HL-60/S4 (cell line): ENCODE results near the gene PRKCH.

Experiments used
- in situ Hi-C: fragments of 300-500 bp; cut with MboI; formaldehyde crosslinking; loops from 2 replicates; pipeline ENCODE4 v1.14.3; 2022; ENCODE audit warnings: low sequenced_read_pairs

PRKCH gene

DNA sequence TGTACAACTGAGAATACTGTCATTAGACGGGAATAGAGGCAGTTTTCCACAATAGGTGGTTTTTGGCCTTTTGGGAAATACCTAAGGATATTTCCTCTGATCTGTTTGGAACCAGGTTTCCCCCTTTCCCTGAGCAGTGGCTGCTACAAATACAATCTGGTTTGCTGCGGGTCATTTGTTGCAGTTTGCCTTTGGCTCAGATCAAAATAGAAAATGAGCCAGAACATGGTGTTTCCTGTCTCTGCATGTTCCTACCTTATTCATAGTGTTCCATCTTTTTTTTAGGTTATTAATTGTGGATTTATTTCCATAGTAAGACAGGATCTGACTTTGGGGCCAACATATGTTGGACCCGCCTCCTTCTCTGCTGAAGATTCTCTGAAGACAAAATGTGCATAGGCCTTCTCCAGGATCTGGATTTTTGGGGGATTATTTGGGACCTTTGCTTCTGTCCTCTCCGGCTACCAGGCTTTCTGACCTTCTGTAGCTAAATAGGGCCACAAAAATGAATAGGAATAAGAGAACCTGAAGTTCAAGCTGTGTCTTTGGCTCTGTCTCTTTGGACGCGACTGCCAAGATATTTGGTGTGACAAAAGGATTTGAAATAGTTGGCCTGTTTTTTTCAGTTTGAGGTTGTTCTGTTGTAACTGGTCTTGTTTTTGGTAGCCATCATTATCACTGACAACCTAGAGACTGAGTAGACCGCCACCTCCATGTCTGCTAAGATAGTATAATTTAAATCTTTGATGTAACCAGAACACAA lies 146.9 kb downstream of the PRKCH start:
- in situ Hi-C loops, result loop anchor here (25.0 kb wide), 1 partner anchor 644 kb away; no protein-coding TSS in a partner anchor

GRCh38 chr14:61469781-61470180 lies 148.4 kb downstream of the PRKCH start:
- in situ Hi-C loops, result loop anchor here (25.0 kb wide), 1 partner anchor 643 kb away; no protein-coding TSS in a partner anchor

DNA sequence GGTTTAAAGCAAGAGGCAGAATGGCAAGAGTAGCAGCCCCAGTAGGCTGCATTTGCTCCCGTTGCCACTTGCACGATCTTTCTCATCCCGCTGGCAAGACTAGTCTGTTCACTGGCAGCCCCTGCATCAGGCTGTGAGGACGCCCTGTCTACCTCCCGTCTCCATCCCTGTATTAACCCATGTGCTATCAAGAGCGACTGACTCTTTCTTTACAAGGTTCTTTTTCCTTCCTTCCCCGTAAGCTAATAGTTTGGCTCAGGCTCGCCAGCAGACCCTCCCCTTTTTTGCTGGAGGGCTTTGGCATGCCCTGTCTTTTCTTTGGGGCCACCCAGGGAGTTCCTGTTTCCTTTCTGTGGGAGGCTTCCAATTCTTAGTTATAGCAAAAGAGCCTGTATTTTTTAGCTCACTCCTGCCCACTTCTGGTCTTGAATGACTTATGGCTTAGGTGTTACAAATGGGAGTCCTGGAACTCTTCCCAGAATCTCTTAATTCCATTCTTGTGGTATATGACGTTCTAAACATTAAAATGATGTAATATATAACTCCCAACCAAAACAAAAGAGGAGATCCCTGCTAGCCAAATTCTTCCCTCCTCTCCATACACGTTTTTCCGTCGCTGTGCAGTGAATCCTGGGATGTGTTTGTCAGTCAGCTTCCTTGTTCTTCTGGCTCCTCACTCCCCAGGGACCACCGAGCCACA lies 149.0 kb downstream of the PRKCH start:
- in situ Hi-C loops, result loop anchor here (25.0 kb wide), 1 partner anchor 642 kb away; no protein-coding TSS in a partner anchor

- in situ Hi-C loops, result loop anchor here (25.0 kb wide), 1 partner anchor 641 kb away; no protein-coding TSS in a partner anchor
Observed at GRCh38 chr14:61470961-61471293, 149.5 kb downstream of the PRKCH start.

- in situ Hi-C loops, result loop anchor here (25.0 kb wide), 1 partner anchor 641 kb away; no protein-coding TSS in a partner anchor
Observed at GRCh38 chr14:61471297-61472005, 150.1 kb downstream of the PRKCH start.

DNA sequence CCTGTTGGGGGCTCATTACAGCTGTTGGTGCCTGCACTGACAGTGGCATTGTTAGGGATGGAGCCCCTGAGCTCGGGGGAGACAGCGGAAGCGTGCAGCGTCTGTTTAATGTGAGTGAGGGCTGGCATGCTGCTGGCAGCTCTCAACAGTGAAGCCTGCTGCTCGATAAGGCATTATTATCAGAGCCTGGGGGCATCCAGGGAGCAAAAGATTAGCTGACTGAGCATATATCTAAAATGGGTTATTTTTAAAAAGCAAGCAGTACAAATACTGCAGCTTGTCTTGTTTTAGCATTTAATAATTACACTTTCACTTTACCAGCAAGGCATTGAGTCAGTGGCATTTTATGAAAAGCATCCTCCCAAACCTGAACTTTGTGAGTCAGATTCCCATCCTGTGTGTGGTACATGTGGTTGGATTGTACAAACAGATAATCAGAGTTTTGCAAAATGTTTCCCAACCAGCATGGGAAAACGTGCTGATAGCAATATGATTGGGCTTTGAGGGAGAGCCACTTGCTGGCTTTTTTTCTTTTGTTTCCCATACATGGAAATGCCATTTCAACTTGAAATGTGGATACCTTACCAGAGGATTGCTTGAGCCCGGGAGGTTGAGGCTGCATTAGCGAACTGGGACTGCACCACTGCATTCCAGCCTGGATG lies 150.8 kb downstream of the PRKCH start:
- in situ Hi-C loops, result loop anchor here (25.0 kb wide), 1 partner anchor 640 kb away; no protein-coding TSS in a partner anchor

DNA sequence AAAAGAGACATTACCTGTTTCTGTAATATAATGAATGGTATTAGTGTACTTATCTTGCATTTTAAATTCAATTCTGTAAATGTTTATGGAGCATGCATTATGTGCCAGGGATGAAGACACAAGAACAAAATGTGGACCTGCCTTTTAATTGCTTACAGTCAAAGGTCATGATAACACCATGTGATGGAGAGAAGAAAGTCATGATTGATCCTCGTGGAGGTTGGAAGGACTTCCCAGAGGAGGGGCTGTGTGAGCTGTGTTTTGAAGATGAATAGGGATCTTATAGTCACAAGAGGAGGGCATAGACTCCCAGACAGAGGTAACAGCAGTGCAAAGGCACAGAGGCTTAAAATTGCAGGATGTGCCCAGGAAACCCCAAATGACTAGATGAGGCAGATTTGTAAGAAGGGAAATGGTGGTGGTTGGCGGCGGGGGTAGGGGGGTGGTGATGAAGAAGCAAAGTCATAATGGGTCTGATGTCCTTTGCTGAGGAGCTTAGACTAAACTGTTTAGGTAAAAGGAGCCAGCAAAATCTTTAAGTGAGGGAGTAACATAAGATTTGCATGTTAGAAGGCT lies 151.5 kb downstream of the PRKCH start:
- in situ Hi-C loops, result loop anchor here (25.0 kb wide), 1 partner anchor 639 kb away; no protein-coding TSS in a partner anchor

GRCh38 chr14:61474015-61474414 lies 152.6 kb downstream of the PRKCH start:
- in situ Hi-C loops, result loop anchor here (25.0 kb wide), 1 partner anchor 638 kb away; no protein-coding TSS in a partner anchor

DNA sequence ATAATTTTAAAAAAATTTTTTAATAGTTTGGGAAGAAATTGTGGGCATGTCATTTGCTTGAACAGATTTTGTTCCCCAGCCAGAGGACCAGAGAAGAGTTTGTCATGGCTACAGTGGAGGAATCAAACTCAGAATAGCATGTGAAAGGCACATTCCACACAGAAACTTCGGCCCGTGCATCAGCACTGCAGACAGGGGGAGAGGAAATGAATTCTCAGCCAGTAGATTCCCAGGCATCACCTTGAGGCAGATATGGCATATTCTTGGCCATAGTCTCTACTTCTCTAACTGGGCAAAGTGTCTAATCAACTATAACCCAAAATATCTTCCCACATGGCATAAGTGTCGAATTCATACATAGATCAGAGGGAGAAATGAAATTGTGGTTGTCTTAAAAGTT lies 153.3 kb downstream of the PRKCH start:
- in situ Hi-C loops, result loop anchor here (25.0 kb wide), 1 partner anchor 638 kb away; no protein-coding TSS in a partner anchor

DNA sequence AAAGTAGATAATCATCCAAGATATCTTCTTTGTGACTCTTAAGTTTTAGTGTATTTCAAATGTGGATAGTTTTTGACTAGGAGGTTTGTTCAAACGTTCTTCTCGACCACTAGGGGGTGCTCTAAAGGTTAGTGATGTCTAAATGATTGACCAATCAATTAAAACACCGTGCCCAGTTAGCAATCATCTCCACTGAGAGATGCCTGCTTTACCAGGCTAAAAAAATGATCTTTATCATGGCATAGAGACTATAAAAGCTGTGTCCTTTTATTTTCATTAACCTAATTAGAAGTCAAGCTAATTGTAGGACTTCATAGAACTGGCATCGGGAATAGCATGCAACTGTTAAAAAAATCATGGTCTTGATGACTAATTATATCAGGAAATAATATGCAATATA lies 153.9 kb downstream of the PRKCH start:
- in situ Hi-C loops, result no loop called here

DNA sequence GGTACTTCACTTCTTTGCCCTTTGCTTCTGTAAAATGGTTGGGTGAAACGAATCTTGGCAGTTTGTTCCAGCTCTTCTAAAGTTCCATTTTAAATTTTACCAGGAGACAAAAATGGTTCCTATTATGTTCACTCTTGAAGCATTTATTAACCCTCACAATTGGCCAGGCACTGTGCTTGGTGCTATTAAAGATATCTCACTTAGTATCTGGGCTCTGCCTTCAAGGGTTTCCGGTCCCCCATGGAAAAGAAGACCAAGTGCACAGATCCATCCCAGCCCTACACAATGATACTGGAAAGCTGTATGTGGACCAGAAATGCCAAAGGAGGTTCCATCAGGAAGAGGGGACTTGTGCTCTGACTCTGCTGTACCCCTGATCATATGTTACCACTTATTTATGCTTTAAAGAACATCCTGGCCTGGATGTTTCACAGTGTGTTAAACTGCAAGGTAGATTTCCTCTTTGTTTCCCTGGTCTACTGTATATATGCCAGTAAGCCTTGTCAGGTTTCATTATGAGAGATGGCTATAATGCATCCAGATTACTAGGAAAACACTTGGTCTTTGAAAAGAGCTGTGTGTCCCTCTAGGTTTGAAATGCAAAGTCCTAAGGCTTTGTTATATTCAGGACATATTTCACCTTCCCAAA lies 154.8 kb downstream of the PRKCH start:
- in situ Hi-C loops, result no loop called here

DNA sequence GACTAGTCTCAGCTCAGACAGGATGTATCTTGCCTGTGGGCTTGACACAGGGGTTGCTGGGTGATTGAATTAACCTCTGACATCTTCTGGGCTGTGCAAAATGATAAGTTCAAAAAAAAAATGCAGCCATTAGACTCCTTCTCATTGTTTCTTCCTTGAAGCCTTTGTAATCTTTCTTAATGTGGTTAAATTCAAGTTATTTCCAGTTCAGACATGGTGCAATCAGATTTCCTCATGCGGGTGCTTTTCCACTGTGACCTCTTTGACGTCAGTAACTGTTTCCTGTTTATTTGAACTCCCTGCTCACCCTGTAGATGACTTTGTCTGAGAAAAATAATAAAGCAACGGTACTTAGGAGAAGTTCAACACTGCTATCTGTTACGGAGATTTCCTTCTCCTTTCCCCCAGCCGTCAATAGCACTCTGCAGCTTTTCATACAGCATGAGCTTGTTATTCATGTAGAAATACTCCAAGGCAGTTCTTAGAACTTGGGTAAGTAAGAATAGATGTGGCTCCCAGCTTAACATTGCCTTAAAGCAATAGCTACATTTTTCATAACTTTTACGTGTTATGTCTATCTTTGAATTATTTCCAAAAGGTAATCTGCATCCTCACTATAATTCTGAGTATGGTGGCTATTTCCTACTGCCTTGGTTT lies 155.5 kb downstream of the PRKCH start:
- in situ Hi-C loops, result no loop called here

DNA sequence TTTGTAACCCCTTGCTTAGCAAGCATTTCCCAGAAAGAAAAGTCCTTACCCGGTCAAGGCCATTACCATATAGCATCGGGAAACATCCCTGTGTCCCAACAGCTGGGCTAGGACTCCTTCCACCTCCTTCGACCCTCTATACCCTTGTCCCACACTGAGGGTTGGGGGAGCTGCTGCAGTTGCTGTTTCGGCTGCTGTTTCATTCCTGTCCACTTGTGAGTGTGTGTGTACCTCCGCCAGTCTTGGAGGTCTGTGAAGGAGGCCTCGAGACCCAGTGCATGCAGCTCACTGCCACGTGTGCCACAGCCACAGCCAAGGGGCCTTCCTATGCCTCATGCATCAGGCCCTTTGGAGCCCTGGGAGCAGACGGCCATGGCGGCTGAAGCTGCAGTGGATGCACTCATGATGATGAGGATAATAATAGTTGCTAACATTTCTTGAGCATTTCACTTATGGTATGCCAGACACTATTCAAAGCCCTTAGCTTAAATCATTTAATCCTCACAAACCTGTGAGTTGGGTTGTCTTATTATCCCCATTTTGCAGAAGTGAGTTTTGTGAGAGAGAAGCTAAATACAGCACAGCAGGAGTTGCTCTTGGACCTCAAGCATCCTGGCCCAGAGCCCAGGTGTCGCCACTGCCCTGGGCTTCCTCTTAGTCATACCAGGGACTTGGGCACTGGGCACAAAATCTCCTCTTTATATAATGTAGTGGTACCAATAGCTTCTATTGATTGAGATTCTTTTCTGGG lies 156.5 kb downstream of the PRKCH start:
- in situ Hi-C loops, result no loop called here

DNA sequence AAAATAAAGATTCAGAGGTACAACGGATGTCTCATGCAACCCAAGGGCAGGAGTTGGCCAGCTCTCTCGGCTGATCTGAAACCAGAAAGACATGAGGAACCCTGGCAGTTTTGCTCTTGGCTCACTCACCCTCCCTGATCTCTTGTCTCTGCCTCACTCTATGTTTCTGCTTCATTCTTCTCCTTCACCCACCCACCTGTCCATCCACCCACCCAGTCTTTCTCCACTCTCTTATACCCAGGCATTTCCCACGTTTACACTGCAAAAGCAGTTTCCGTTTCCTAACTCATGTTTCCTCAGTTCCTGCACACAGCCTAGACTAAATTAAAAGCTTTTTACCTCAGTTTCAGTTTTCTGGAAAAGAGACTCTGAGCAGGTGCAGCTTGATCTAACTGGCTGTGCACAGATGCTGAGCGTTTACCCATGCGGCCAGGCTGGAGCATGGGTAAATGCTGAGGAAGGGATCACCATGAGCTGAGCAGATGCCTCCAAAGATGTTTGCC lies 157.6 kb downstream of the PRKCH start:
- in situ Hi-C loops, result no loop called here

DNA sequence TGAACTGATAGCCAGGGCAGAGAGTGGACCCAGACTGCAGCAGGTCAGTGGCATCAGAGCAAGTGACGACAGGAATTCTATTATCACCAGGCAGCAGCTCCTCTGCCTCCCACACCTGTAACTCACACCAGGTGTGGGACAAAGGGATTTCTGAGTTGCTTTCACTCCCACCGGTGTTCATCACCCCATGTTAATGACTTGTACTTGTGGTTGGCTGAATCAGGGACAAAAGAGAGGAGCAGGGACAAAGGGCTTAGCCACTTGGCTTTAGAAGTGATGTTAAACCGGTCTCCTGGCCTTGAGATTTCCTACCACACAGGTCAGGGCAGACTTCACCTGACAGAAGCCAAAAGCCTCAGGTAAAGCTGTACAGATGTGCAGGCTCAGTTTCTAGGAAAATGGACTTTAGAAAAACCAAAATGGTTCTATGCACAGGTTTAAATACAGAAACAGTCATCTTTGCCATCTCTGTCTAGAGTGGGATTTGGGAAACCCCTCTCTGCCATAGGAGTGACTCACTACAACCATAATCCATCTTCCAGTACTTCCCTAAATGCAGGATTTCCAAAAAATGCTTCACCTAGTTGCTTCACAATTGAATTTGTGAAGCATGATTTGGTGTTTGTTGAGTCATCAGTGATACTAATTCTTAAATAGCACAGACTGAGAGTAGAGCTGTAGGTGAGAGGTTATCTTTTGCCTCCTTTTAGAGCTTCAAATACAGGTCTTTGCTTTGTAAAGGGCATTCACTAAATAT lies 158.5 kb downstream of the PRKCH start:
- in situ Hi-C loops, result no loop called here

- in situ Hi-C loops, result no loop called here
Observed at GRCh38 chr14:61480704-61481285, 159.4 kb downstream of the PRKCH start.

- in situ Hi-C loops, result no loop called here
Observed at GRCh38 chr14:61481701-61482100, 160.3 kb downstream of the PRKCH start.
